Measurements from ENCODE around the gene ASPN.

DNA sequence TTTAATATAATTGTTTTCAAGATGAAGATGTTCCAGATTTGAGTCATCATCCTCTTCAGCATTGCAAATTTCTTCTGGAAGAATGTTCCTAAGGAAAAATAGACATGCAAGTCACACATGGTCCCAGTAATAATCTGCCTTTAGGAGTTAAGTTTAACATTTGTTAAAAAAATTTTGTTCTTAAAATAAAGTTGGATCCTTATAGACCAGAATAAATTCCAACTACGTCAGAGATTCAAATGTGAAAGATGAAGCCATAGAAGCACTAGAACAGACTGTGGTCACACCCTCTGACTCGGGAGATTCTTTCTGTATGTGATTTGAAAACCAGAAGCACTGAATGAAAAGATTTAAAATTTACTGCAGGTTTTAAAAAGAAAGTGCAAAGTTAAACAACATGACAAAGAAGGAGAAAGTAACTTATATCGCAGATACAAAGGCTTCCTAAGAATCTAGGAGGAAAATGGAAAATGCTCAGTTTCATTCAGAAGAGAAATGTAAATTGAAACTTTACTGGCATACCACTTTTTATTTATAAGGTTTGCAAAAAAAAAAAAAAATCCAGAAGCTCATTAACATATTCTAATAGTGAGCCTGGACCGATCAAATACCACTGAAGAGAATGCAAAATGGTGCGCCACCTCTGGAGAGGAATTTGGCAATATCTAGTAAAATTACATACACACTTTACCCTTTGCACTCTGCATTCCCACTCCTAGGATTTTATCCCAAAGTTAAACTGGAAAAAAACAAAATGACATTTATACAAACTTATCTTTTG is 14.3 kb upstream of the ASPN start:
- TF ChIP-seq, protein P1, sequence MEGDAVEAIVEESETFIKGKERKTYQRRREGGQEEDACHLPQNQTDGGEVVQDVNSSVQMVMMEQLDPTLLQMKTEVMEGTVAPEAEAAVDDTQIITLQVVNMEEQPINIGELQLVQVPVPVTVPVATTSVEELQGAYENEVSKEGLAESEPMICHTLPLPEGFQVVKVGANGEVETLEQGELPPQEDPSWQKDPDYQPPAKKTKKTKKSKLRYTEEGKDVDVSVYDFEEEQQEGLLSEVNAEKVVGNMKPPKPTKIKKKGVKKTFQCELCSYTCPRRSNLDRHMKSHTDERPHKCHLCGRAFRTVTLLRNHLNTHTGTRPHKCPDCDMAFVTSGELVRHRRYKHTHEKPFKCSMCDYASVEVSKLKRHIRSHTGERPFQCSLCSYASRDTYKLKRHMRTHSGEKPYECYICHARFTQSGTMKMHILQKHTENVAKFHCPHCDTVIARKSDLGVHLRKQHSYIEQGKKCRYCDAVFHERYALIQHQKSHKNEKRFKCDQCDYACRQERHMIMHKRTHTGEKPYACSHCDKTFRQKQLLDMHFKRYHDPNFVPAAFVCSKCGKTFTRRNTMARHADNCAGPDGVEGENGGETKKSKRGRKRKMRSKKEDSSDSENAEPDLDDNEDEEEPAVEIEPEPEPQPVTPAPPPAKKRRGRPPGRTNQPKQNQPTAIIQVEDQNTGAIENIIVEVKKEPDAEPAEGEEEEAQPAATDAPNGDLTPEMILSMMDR (IDR thresholded peaks at IDR 0.05): no peak
- no peak for TF ChIP-seq EP300 (IDR thresholded peaks at IDR 0.05)
- no peak for TF ChIP-seq POLR2A (IDR thresholded peaks at IDR 0.05)
